Lower leg skin (tissue), 3 donors: ENCODE data around the gene CEACAM18.

Experiments used
- POLR2A ChIP-seq, 2 donors: fragments of 450-650 bp; IDR thresholded peaks; one replicate each; pipeline ENCODE4 v1.6.1; 2016 to 2017; ENCODE audit warnings: antibody characterized with exemption in 2 of 2, mild to moderate bottlenecking in 1 of 2, moderate library complexity in 1 of 2
- TF ChIP-seq, protein P1 (sequence below), 3 donors: fragments of 450-650 bp; IDR thresholded peaks; one replicate each; pipeline ENCODE4 v1.5.1; 2016; ENCODE audit warnings: antibody characterized with exemption in 3 of 3, mild to moderate bottlenecking in 3 of 3, moderate library complexity in 2 of 3

DNA sequence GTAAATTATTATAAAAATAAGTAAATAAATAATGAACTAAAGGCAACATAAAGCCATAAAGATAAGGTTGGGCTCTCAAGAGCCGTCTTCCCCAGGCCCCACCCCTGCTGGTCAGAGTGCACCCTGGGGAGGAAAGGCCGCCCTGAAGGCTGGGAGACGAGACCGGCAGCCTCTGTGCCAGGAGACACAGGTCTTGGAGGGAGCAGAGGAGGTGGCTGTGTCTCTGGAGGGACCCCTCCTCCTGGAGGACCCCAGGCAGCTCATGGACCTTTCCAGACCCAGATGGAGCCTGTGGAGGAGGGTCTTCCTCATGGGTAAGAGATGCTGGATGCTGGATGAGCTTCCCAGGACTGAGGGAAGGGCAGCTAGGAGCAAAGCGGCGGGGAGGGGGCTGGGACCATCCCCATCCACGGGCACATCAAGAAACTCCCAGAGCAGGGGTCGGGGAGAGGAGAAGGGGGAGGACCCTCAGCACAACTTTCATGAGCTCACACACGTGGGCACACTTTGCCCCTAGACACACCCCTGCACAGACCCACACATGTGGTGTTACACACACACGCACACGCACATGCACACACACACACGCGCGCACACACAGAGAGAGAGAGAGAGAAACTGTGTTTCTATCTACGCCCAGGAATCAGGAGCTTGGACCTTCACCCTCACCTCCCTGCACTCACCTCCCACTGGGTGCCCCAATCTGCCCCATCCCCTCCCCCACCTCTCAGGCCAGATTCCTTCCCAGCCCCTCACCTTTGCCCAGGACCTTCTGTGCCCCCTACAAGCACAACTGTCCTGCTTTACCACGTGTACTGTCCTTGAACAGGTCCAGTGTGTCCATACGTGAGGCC lies at the start of gene CEACAM18:
- TF ChIP-seq, protein P1, sequence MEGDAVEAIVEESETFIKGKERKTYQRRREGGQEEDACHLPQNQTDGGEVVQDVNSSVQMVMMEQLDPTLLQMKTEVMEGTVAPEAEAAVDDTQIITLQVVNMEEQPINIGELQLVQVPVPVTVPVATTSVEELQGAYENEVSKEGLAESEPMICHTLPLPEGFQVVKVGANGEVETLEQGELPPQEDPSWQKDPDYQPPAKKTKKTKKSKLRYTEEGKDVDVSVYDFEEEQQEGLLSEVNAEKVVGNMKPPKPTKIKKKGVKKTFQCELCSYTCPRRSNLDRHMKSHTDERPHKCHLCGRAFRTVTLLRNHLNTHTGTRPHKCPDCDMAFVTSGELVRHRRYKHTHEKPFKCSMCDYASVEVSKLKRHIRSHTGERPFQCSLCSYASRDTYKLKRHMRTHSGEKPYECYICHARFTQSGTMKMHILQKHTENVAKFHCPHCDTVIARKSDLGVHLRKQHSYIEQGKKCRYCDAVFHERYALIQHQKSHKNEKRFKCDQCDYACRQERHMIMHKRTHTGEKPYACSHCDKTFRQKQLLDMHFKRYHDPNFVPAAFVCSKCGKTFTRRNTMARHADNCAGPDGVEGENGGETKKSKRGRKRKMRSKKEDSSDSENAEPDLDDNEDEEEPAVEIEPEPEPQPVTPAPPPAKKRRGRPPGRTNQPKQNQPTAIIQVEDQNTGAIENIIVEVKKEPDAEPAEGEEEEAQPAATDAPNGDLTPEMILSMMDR (IDR thresholded peaks at IDR 0.05), result no peak
- TF ChIP-seq POLR2A (IDR thresholded peaks at IDR 0.05), result no peak
